ENCODE results near the gene PSMB9. TPM values are rescaled to one million over a fixed set of nuclear protein-coding genes. Genes with fewer than 3 reads are reported as not detected.

PSMB9 gene
- total and polyA plus RNA-seq, 2 experiments from 2014 or later, result 2.8 to 5.5 TPM

- no peak for TF ChIP-seq ZNF114 (CRISPR knock-in tag; IDR thresholded peaks at IDR 0.05)
- no peak for TF ChIP-seq NANOG (IDR thresholded peaks at IDR 0.05; ENCODE audit: borderline replicate concordance)
- TF ChIP-seq EZH2 (IDR thresholded peaks at IDR 0.05; ENCODE audit: low read depth, unreplicated experiment), result no peak
- TF ChIP-seq JUNB (IDR thresholded peaks at IDR 0.05; ENCODE audit: unreplicated experiment), result no peak
- no peak for TF ChIP-seq CTCF (conservative IDR thresholded peaks at IDR 0.05; ENCODE audit: low read depth in 2 of 2)
- TF ChIP-seq POLR2AphosphoS5 (IDR thresholded peaks at IDR 0.05; ENCODE audit: low read depth), result no peak
Observed at GRCh38 chr6:32842690-32843089, 11.3 kb upstream of the PSMB9 start (continued).

GRCh38 chr6:32843331-32843978 lies 10.5 kb upstream of the PSMB9 start:
- peak overlapping the region; percentile 99 for H2AFZ ChIP-seq
- Mint-ChIP-seq H3K9me3 (no peaks in the 10 kb centered on the region), H3K4me3 (peak overlapping the region; percentile 92), H3K27ac (no peak overlapping the region; the same call in 1 of the 2 replicates), H3K4me1 (peaks cover 13% of the 10 kb centered on the region), H3K36me3 (ENCODE audit: low read depth) (peaks cover 23% of the 10 kb centered on the region; the same call in 2 of the 3 replicates), H3K27me3 (ENCODE audit: insufficient read depth, low read depth, poor library complexity) (peaks cover 15% of the 10 kb centered on the region)
- peaks cover 15% of the 10 kb centered on the region for H3K27me3 ChIP-seq (ENCODE audit: insufficient read depth)
- no peak for DNase-seq (ENCODE audit: low spot score)
- no peaks in the 10 kb centered on the region for H3F3A ChIP-seq (replicated peaks; ENCODE audit: low read depth)
- H3K4me3 ChIP-seq, result peak overlapping the region; percentile 98
- H3K4me1 ChIP-seq (ENCODE audit: insufficient read depth), result peaks cover 7% of the 10 kb centered on the region
- ATAC-seq, result peak; percentile 38
- H3K9me2 ChIP-seq (ENCODE audit: insufficient read depth), result no peaks in the 10 kb centered on the region
- H3K4me2 ChIP-seq, result peak overlapping the region; percentile 99
- H3K27ac ChIP-seq (ENCODE audit: low read depth), result no peak overlapping the region
- no peaks in the 10 kb centered on the region for H4K20me1 ChIP-seq (replicated peaks; ENCODE audit: insufficient read depth)
- no peaks in the 10 kb centered on the region for H3K79me2 ChIP-seq (replicated peaks; ENCODE audit: insufficient read depth)
- peaks cover 6% of the 10 kb centered on the region; the same call in 1 of the 2 replicates for H3K36me3 ChIP-seq (ENCODE audit: insufficient read depth)
- TF ChIP-seq CREB1 (CRISPR knock-in tag; IDR thresholded peaks at IDR 0.05; ENCODE audit: low read depth), result no peak
- no peak for TF ChIP-seq ETS1 (IDR thresholded peaks at IDR 0.05)
- TF ChIP-seq REST (IDR thresholded peaks at IDR 0.05; ENCODE audit: unreplicated experiment), result no peak
- TF ChIP-seq ZNF331 (CRISPR knock-in tag; IDR thresholded peaks at IDR 0.05; ENCODE audit: low read depth), result no peak
- no peak for TF ChIP-seq ZNF114 (CRISPR knock-in tag; IDR thresholded peaks at IDR 0.05)
- TF ChIP-seq POLR2AphosphoS5 (IDR thresholded peaks at IDR 0.05; ENCODE audit: low read depth), result no peak
- TF ChIP-seq JUNB (IDR thresholded peaks at IDR 0.05; ENCODE audit: unreplicated experiment), result no peak
- TF ChIP-seq EZH2phosphoT487 (IDR thresholded peaks at IDR 0.05; ENCODE audit: unreplicated experiment), result no peak
- TF ChIP-seq NANOG (IDR thresholded peaks at IDR 0.05; ENCODE audit: borderline replicate concordance), result no peak
- TF ChIP-seq STAT1 (IDR thresholded peaks at IDR 0.05; ENCODE audit: unreplicated experiment), result no peak
- TF ChIP-seq CTCF (conservative IDR thresholded peaks at IDR 0.05; ENCODE audit: low read depth in 2 of 2), result no peak
- TF ChIP-seq EZH2 (IDR thresholded peaks at IDR 0.05; ENCODE audit: low read depth, unreplicated experiment), result no peak
